Measurements from ENCODE around the gene SPINK9.

SPINK9 gene

GRCh38 chr5:148343046-148343407, 7.7 kb downstream of the SPINK9 start:
- no peaks in the 10 kb centered on the region for H3K9me3 ChIP-seq (ENCODE audit: control insufficient read depth, low read length)
- no peak for TF ChIP-seq CTCF (IDR thresholded peaks at IDR 0.05)

GRCh38 chr5:148343603-148344487, 8.5 kb downstream of the SPINK9 start:
- TF ChIP-seq CTCF (IDR thresholded peaks at IDR 0.05): no peak
- no peaks in the 10 kb centered on the region for H3K79me2 ChIP-seq
- no peak overlapping the region for H3K27ac ChIP-seq
- H2AFZ ChIP-seq: no peak overlapping the region
- no peak overlapping the region for H3K9ac ChIP-seq
- H3K27me3 ChIP-seq (ENCODE audit: control insufficient read depth, insufficient read depth, low read length): no peaks in the 10 kb centered on the region
- H3K36me3 ChIP-seq (ENCODE audit: control insufficient read depth, insufficient read depth, low read length): no peaks in the 10 kb centered on the region
- no peaks in the 10 kb centered on the region for H3K4me1 ChIP-seq
- no peaks in the 10 kb centered on the region for H3K9me3 ChIP-seq (ENCODE audit: control insufficient read depth, low read length)
- H3K4me2 ChIP-seq (ENCODE audit: low read length): no peak overlapping the region
- H3K4me3 ChIP-seq (ENCODE audit: low read depth, low read length): no peak overlapping the region

More at GRCh38 chr5:148343046-148343407, 7.7 kb downstream of the SPINK9 start:
- H3K27me3 ChIP-seq (ENCODE audit: control insufficient read depth, insufficient read depth, low read length): no peaks in the 10 kb centered on the region
- H3K79me2 ChIP-seq: no peaks in the 10 kb centered on the region
- H3K27ac ChIP-seq: no peak overlapping the region
- no peaks in the 10 kb centered on the region for H3K4me1 ChIP-seq
- no peak overlapping the region for H3K4me3 ChIP-seq (ENCODE audit: low read depth, low read length)
- no peaks in the 10 kb centered on the region for H3K36me3 ChIP-seq (ENCODE audit: control insufficient read depth, insufficient read depth, low read length)
- H2AFZ ChIP-seq: no peak overlapping the region
- no peak overlapping the region for H3K9ac ChIP-seq
- no peak overlapping the region for H3K4me2 ChIP-seq (ENCODE audit: low read length)

- Histone ChIP-seq H3K4me2 (ENCODE audit: low read length) (no peak overlapping the region), H3K4me1 (no peaks in the 10 kb centered on the region), H3K9ac (no peak overlapping the region), H3K27me3 (ENCODE audit: control insufficient read depth, insufficient read depth, low read length) (no peaks in the 10 kb centered on the region), H3K79me2 (no peaks in the 10 kb centered on the region), H3K36me3 (ENCODE audit: control insufficient read depth, insufficient read depth, low read length) (no peaks in the 10 kb centered on the region), H2AFZ (no peak overlapping the region), H3K9me3 (ENCODE audit: control insufficient read depth, low read length) (no peaks in the 10 kb centered on the region), H3K4me3 (ENCODE audit: low read depth, low read length) (no peak overlapping the region), H3K27ac (no peak overlapping the region)
- TF ChIP-seq CTCF (IDR thresholded peaks at IDR 0.05): no peak
Measured at GRCh38 chr5:148347706-148348105, 12.3 kb downstream of the SPINK9 start.

- no peaks in the 10 kb centered on the region for H3K36me3 ChIP-seq (ENCODE audit: control insufficient read depth, insufficient read depth, low read length)
- no peak overlapping the region for H3K27ac ChIP-seq
- H3K4me3 ChIP-seq (ENCODE audit: low read depth, low read length): no peak overlapping the region
- no peaks in the 10 kb centered on the region for H3K27me3 ChIP-seq (ENCODE audit: control insufficient read depth, insufficient read depth, low read length)
- no peaks in the 10 kb centered on the region for H3K9me3 ChIP-seq (ENCODE audit: control insufficient read depth, low read length)
- no peaks in the 10 kb centered on the region for H3K79me2 ChIP-seq
- no peak overlapping the region for H2AFZ ChIP-seq
- no peak overlapping the region for H3K4me2 ChIP-seq (ENCODE audit: low read length)
- H3K4me1 ChIP-seq: no peaks in the 10 kb centered on the region
- no peak overlapping the region for H3K9ac ChIP-seq
- TF ChIP-seq CTCF (IDR thresholded peaks at IDR 0.05): no peak
Measured at GRCh38 chr5:148352696-148353095, 17.3 kb downstream of the SPINK9 start.

GRCh38 chr5:148353634-148354033, 18.3 kb downstream of the SPINK9 start:
- H2AFZ ChIP-seq: no peak overlapping the region
- no peaks in the 10 kb centered on the region for H3K27me3 ChIP-seq (ENCODE audit: control insufficient read depth, insufficient read depth, low read length)
- no peak overlapping the region for H3K4me3 ChIP-seq (ENCODE audit: low read depth, low read length)
- no peaks in the 10 kb centered on the region for H3K9me3 ChIP-seq (ENCODE audit: control insufficient read depth, low read length)
- no peak overlapping the region for H3K9ac ChIP-seq
- no peak overlapping the region for H3K4me2 ChIP-seq (ENCODE audit: low read length)
- H3K4me1 ChIP-seq: no peaks in the 10 kb centered on the region
- no peak overlapping the region for H3K27ac ChIP-seq
- no peaks in the 10 kb centered on the region for H3K36me3 ChIP-seq (ENCODE audit: control insufficient read depth, insufficient read depth, low read length)
- no peaks in the 10 kb centered on the region for H3K79me2 ChIP-seq
- no peak for TF ChIP-seq CTCF (IDR thresholded peaks at IDR 0.05)

All from parathyroid adenoma (tissue), 2 donors.